Hematopoietic multipotent progenitor cell treated with erythropoietin and hydrocortisone succinate and interleukin-3 and kit ligand, for 6 days (in vitro differentiated cells): ENCODE measurements around the gene PCDH7.
A peak's percentile ranks its signal among the peaks of the same experiment; 100 is the strongest.

Experiments used
- DNase-seq: peaks from one replicate; pipeline ENCODE4 v3.0.0-alpha.2; 2015

Gene PCDH7

GRCh38 chr4:30720021-30720660 is at the start of gene PCDH7:
Gene PCDH7, plus strand, starts transcription at chr4:30720369. Its CDS starts 1,054 bp downstream, at chr4:30721423.
- no peak for DNase-seq

GRCh38 chr4:30671926-30672448 is 48.2 kb upstream of the PCDH7 start:
- no peak for DNase-seq

DNA sequence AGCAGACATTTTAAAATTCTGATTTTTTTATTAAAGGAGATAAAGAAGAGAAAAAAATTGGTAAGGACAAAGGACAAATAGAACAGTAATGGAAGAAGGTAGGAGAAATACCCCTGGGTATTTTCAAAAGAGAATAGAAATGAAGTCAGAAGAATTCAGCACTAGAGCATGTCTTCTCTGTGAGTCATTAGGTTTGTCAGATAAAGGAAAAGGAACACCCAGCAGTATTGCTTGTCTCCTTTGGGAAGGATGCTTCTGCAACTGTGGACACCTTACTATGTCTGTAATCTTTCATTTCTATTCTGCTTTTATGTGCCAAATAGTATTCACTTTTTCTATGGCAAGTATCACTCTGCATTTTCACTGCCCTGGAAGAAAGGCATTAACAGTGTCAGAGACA is 24.0 kb upstream of the PCDH7 start:
- no peak for DNase-seq

DNA sequence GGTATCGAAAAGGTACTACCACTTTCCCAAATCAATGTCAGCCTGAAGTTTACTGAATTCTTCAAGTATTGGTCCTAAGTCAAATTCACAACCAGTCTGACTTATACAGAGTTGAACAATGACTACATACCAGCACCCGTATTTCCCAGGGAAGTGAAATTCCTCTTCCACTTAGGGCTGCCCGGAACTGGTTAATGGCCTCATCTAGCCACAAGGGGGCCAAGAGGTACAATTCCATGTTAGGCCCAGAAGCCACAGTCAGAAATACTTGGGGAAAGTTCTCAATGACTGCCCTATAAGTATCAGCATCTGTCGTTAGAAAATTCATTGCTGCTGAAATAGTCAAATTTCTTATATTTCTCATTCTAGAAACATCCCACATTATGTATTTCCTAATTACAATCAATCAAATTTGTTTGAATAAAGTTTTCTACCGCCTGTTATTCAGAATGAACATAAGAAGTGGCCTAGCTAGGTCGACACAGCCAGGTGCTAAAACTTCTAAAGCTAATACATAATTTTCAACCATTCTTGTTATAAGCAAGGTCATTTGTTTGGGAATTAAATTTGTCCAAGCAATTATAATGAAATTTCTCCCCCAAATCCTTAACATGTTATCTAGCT is 5.6 kb upstream of the PCDH7 start:
- DNase-seq = peak; percentile 66

DNA sequence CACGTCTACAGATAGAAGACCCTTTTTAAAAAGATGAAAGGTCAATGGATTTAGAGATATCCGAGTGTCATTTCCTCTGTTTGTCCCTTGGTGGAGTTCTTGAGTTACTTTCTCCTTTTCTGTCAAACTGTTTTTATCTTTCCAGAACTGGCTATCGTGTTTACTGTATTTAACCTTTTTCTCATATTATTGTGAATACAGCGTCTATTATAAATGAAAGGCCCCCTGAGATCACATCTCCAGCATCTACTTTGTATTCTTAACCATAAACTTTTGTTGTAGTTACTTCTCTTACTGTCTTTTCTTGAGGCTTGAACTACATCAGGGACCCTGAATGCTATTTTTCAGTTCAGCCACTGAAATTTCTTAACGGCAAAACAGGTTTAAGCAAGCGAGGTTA is 4.0 kb upstream of the PCDH7 start:
- DNase-seq = peak; percentile 37

- DNase-seq = no peak
These were observed 3.4 kb upstream of the PCDH7 start for GRCh38 chr4:30716681-30717207.

GRCh38 chr4:30717208-30718020 is 2.8 kb upstream of the PCDH7 start:
- DNase-seq = no peak

DNA sequence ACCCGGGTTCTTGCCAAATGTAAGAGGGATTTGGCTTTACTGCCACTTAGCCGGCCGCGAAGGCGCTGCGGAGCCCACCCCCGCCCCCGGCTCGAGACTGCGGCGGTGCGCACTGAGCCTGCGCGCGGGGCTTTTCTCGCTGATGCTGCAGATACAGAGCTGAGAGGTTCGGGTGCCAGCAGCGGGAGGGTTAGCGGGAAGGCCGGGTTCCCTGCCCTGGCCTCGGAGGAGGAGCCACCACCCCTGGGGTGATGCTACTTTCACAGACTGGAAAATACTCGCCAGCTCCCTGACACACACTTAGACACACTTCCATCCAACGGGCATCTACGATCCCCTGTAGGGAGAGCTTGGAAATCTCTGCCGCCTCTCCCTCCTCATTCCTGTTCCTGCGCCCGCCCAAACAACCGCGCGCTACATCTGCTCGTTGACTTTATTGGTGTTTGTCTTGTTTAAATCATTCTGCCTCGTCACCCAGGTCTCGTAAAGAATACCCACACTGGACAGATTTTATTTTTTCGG is 2.1 kb upstream of the PCDH7 start:
- no peak for DNase-seq

GRCh38 chr4:30718641-30719453 is 1.3 kb upstream of the PCDH7 start:
- DNase-seq = no peak

DNA sequence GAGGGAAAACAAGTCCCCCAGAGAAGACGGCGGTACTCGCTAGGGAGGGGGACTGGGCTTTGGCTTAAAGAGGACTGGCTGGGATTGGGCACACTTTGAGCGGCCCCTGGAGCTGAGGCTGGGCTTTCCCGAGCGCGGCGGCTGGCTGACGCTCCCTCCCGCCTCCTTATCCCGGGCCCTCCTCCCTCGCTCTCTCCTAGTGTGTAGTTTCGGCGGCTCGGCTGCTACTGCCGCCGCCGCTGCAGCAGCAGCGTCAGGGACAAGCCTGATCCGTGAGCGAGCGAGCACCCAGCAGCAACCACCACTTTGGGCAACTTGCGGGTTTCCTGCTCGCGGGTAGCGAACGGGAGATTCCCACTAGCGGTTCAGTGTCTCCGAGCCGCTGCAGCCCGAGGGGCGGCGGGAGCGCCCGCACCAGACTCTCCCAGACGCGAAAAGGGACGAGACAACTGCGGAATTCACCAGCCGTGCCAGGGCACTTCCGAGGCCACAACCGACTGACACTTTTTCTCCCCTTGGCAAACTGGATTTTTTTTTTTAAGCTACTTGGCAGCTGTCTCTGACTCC is 632 bp upstream of the PCDH7 start:
- DNase-seq = no peak

- no peak for DNase-seq
These were observed 554 bp downstream of the PCDH7 start for GRCh38 chr4:30720661-30721184.

GRCh38 chr4:30721185-30722091 is 1.3 kb downstream of the PCDH7 start:
- DNase-seq = peak; percentile 44

- DNase-seq = no peak
These were observed 1.9 kb downstream of the PCDH7 start for GRCh38 chr4:30722092-30722358.

GRCh38 chr4:30722359-30723200 is 2.4 kb downstream of the PCDH7 start:
- no peak for DNase-seq

DNA sequence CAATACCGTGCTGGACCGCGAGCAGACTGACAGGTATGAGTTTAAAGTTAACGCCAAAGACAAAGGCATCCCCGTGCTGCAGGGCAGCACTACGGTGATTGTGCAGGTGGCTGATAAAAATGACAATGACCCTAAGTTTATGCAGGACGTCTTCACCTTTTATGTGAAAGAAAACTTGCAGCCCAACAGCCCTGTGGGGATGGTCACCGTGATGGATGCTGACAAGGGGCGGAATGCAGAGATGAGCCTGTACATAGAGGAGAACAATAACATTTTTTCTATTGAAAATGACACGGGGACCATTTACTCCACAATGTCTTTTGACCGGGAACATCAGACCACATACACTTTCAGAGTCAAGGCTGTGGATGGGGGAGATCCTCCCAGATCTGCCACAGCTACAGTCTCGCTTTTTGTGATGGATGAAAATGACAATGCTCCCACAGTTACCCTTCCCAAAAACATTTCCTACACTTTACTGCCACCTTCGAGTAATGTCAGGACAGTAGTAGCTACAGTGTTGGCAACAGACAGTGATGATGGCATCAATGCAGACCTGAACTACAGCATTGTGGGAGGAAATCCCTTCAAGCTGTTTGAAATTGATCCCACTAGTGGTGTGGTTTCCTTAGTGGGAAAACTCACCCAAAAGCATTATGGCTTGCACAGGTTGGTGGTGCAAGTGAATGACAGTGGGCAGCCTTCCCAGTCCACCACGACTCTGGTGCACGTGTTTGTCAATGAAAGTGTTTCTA is 3.2 kb downstream of the PCDH7 start:
- DNase-seq = no peak

- DNase-seq = no peak
These were observed 4.1 kb downstream of the PCDH7 start for GRCh38 chr4:30724247-30724646.

- no peak for DNase-seq
These were observed 5.4 kb downstream of the PCDH7 start for GRCh38 chr4:30725562-30725961.

DNA sequence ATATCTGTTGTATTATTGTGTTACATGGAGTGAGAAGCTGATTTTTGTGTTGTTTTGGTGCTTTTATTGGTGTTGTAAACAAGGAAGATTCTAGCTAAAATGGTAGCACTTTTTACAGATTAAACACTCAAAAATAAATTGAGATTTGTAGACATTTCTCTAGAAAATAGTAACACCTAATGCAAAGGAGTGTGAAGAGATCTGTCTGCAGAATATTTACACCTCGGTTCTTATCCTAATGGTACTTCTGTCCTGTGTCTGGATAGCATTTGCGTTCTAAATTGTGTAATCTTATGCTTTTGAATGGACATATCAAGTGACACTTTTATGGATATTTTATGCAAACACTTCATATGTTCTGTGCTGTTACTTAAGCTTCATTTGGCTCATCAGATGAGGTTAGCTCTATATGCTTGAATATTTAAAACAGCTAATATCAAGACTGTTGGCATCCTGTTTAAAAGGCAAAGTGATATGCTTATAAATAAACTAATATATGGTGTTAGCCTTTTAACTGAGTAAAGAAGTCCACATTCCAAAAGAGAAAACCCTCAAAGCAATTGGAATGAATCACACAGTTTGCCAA is 6.0 kb downstream of the PCDH7 start:
- no peak for DNase-seq

DNA sequence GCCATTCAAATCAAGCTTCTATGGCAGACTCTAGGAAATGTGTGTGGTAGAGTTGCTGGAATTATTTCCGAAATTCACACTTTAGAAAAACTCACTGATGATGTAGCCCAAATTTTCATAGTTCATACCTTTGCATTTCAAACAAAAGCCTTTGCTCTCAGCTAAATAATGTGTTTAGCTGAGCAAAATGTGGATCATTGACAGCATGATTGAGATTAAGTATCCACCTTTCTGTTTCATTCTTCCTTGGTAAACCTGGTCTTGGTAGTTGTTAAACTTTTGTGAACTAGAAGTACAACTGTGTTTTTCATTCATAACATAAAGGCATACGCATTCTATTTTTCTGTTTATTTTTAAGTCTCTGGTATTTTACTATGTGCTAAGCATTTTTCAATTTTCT is 7.2 kb downstream of the PCDH7 start:
- DNase-seq = no peak
